WTC11 (cell line): ENCODE results near the gene SLC9A7. TPM values are rescaled to one million over a fixed set of nuclear protein-coding genes. Genes with fewer than 3 reads are reported as not detected.

Source experiments
- ATAC-seq: fragments of 200-7000 bp; cut with Tn5 transposase; 2 replicates; pipeline ENCODE4 v1.10.0; 2021; ENCODE audit warnings: mild to moderate bottlenecking, moderate library complexity
- CTCF ChIA-PET: fragments of 300-600 bp; sonication (Branson Sonifier 250); formaldehyde crosslinking; loops from one replicate; lab custom pipeline; 2021; ENCODE audit warnings: antibody characterized with exemption; lab: Charles Lee
- POLR2A ChIA-PET: fragments of 350-600 bp; sonication (Branson Sonifier 250); formaldehyde crosslinking; loops from one replicate; lab custom pipeline; 2021; ENCODE audit warnings: antibody characterized with exemption; lab: Charles Lee
- DNase-seq: peaks from one replicate; pipeline ENCODE4 v3.0.0; 2021; ENCODE audit warnings: low spot score
- H3K27ac Mint-ChIP-seq: 2 replicates; pipeline ENCODE4 v1.8.0; 2021; ENCODE audit warnings: mixed read lengths
- H3K27me3 Mint-ChIP-seq: 2 replicates; pipeline ENCODE4 v1.8.0; 2021; ENCODE audit warnings: low read depth, mild to moderate bottlenecking, moderate library complexity, mixed read lengths
- H3K36me3 Mint-ChIP-seq: 2 replicates; pipeline ENCODE4 v1.8.0; 2021; ENCODE audit warnings: mixed read lengths
- H3K4me1 Mint-ChIP-seq: 2 replicates; pipeline ENCODE4 v1.8.0; 2022; ENCODE audit warnings: mixed read lengths
- H3K4me3 Mint-ChIP-seq: 2 replicates; pipeline ENCODE4 v1.8.0; 2021; ENCODE audit warnings: mild to moderate bottlenecking, moderate library complexity, mixed read lengths
- H3K9me3 Mint-ChIP-seq: 2 replicates; pipeline ENCODE4 v1.8.0; 2021; ENCODE audit warnings: mixed read lengths
- ATF1 ChIP-seq: sonication (generic); formaldehyde crosslinking; IDR thresholded peaks from 2 replicates; pipeline ENCODE4 v1.8.1; 2023; ENCODE audit warnings: mild to moderate bottlenecking, moderate library complexity, missing genetic modification reagents
- CREB1 ChIP-seq: sonication (generic); formaldehyde crosslinking; IDR thresholded peaks from 2 replicates; pipeline ENCODE4 v1.8.0; 2023; ENCODE audit warnings: mild to moderate bottlenecking, missing genetic modification reagents
- E2F4 ChIP-seq: sonication (generic); formaldehyde crosslinking; IDR thresholded peaks from 2 replicates; pipeline ENCODE4 v1.8.1; 2022; ENCODE audit warnings: low read depth, mild to moderate bottlenecking, moderate library complexity, missing genetic modification reagents, borderline replicate concordance
- E2F5 ChIP-seq: sonication (generic); formaldehyde crosslinking; IDR thresholded peaks from 2 replicates; pipeline ENCODE4 v1.8.1; 2022; ENCODE audit warnings: mild to moderate bottlenecking, moderate library complexity, missing genetic modification reagents
- ELF4 ChIP-seq: sonication (generic); formaldehyde crosslinking; IDR thresholded peaks from 2 replicates; pipeline ENCODE4 v1.8.1; 2022; ENCODE audit warnings: low read depth, mild to moderate bottlenecking, moderate library complexity, missing genetic modification reagents
- EMX1 ChIP-seq: fragments of 250-450 bp; sonication (Bioruptor Pico); IDR thresholded peaks from 2 replicates; pipeline ENCODE4 v1.8.0; 2021; ENCODE audit warnings: mild to moderate bottlenecking
- ERG ChIP-seq: fragments of 250-450 bp; sonication (Bioruptor Pico); IDR thresholded peaks from 2 replicates; pipeline ENCODE4 v1.8.0; 2021; ENCODE audit warnings: mild to moderate bottlenecking
- GRHL2 ChIP-seq: fragments of 250-450 bp; sonication (Bioruptor Pico); IDR thresholded peaks from 2 replicates; pipeline ENCODE4 v1.8.0; 2022; ENCODE audit warnings: mild to moderate bottlenecking, moderate library complexity; ENCODE audit not compliant: insufficient replicate concordance, severe bottlenecking
- JUN ChIP-seq: sonication (generic); formaldehyde crosslinking; IDR thresholded peaks from 2 replicates; pipeline ENCODE4 v1.8.0; 2023; ENCODE audit warnings: mild to moderate bottlenecking, missing genetic modification reagents
- MLX ChIP-seq: sonication (generic); formaldehyde crosslinking; IDR thresholded peaks from 2 replicates; pipeline ENCODE4 v1.8.1; 2023; ENCODE audit warnings: mild to moderate bottlenecking, missing genetic modification reagents, moderate library complexity
- MXD4 ChIP-seq: fragments of 250-450 bp; sonication (Bioruptor Pico); IDR thresholded peaks from 2 replicates; pipeline ENCODE4 v1.8.0; 2021; ENCODE audit warnings: mild to moderate bottlenecking, moderate library complexity, borderline replicate concordance
- NFYB ChIP-seq: sonication (generic); formaldehyde crosslinking; conservative IDR thresholded peaks from 2 replicates; pipeline ENCODE4 v1.8.0; 2022; ENCODE audit warnings: low read depth, missing genetic modification reagents
- SP1 ChIP-seq: sonication (generic); formaldehyde crosslinking; conservative IDR thresholded peaks from 2 replicates; pipeline ENCODE4 v1.8.1; 2022; ENCODE audit warnings: missing genetic modification reagents
- STAT6 ChIP-seq: sonication (generic); formaldehyde crosslinking; conservative IDR thresholded peaks from 2 replicates; pipeline ENCODE4 v1.8.1; 2023; ENCODE audit warnings: mild to moderate bottlenecking, low read depth, missing genetic modification reagents, moderate library complexity
- ZNF219 ChIP-seq: sonication (generic); formaldehyde crosslinking; IDR thresholded peaks from 2 replicates; pipeline ENCODE4 v1.8.0; 2023; ENCODE audit warnings: missing genetic modification reagents, mild to moderate bottlenecking, borderline replicate concordance
- ZNF232 ChIP-seq: sonication (generic); formaldehyde crosslinking; IDR thresholded peaks from 2 replicates; pipeline ENCODE4 v1.8.0; 2022; ENCODE audit warnings: mild to moderate bottlenecking, missing genetic modification reagents
- ZNF423 ChIP-seq: fragments of 250-450 bp; sonication (Bioruptor Pico); IDR thresholded peaks from 2 replicates; pipeline ENCODE4 v2.1.2; 2022; ENCODE audit warnings: mild to moderate bottlenecking, moderate library complexity
- ZNF671 ChIP-seq: fragments of 250-450 bp; sonication (Bioruptor Pico); IDR thresholded peaks from 2 replicates; pipeline ENCODE4 v1.8.0; 2021; ENCODE audit warnings: mild to moderate bottlenecking
- total RNA-seq: library from RNA; stranded (reverse); gene quantifications from 3 replicates; pipeline ENCODE4 v1.2.3, GENCODE V29; 2021

SLC9A7 gene
- total RNA-seq, 1 experiment from 2014 or later, result 18.0 TPM

- ATAC-seq, result no peak
- no peak overlapping the region for H3K4me3 Mint-ChIP-seq
- no peak for TF ChIP-seq ATF1 (CRISPR knock-in tag)
- no peaks in the 10 kb centered on the region for H3K36me3 Mint-ChIP-seq
- POLR2A ChIA-PET, result no interaction called here
- no peak overlapping the region for H3K27ac Mint-ChIP-seq
- H3K4me1 Mint-ChIP-seq, result peaks cover 30% of the 10 kb centered on the region
- no peaks in the 10 kb centered on the region for H3K9me3 Mint-ChIP-seq
- no peak for DNase-seq
- CTCF ChIA-PET, result no interaction called here
- no peaks in the 10 kb centered on the region for H3K27me3 Mint-ChIP-seq
Measured at GRCh38 chrX:46694549-46694948, 64.4 kb downstream of the SLC9A7 start.

GRCh38 chrX:46693149-46693548 is 65.8 kb downstream of the SLC9A7 start:
- H3K27ac Mint-ChIP-seq, result no peak overlapping the region

More at GRCh38 chrX:46693149-46693548, 65.8 kb downstream of the SLC9A7 start:
- DNase-seq, result no peak
- no peak overlapping the region for H3K4me3 Mint-ChIP-seq
- H3K4me1 Mint-ChIP-seq, result peaks cover 17% of the 10 kb centered on the region
- ATAC-seq, result no peak
- no peaks in the 10 kb centered on the region for H3K27me3 Mint-ChIP-seq
- ChIA-PET CTCF (no interaction called here), POLR2A (no interaction called here)
- H3K36me3 Mint-ChIP-seq, result no peaks in the 10 kb centered on the region
- no peaks in the 10 kb centered on the region for H3K9me3 Mint-ChIP-seq
- no peak for TF ChIP-seq GRHL2 (CRISPR knock-in tag)
- no peak for TF ChIP-seq JUN (CRISPR knock-in tag)
- no peak for TF ChIP-seq ATF1 (CRISPR knock-in tag)
- no peak for TF ChIP-seq CREB1 (CRISPR knock-in tag)
- TF ChIP-seq E2F4 (CRISPR knock-in tag), result no peak
- TF ChIP-seq ZNF219, result no peak
- TF ChIP-seq ZNF671 (CRISPR knock-in tag), result no peak
- no peak for TF ChIP-seq E2F5 (CRISPR knock-in tag)
- TF ChIP-seq ZNF423 (CRISPR knock-in tag), result no peak
- no peak for TF ChIP-seq NFYB (CRISPR knock-in tag)
- TF ChIP-seq SP1 (CRISPR knock-in tag), result no peak
- no peak for TF ChIP-seq ERG
- no peak for TF ChIP-seq STAT6 (CRISPR knock-in tag)
- TF ChIP-seq ZNF232 (CRISPR knock-in tag), result no peak
- no peak for TF ChIP-seq MLX (CRISPR knock-in tag)
- TF ChIP-seq ELF4, result no peak
- TF ChIP-seq MXD4 (CRISPR knock-in tag), result no peak
- TF ChIP-seq EMX1, result no peak
